SH-SY5Y (cell line): Measurements from ENCODE around the gene CAMTA1.

Experiments used
- GATA2 ChIP-seq: IDR thresholded peaks from 2 replicates; pipeline ENCODE4 v1.6.1; 2011; ENCODE audit warnings: mild to moderate bottlenecking, low read depth, low read length
- GATA3 ChIP-seq: IDR thresholded peaks from 2 replicates; pipeline ENCODE4 v1.6.1; 2011; ENCODE audit warnings: low read depth, mild to moderate bottlenecking, low read length, moderate library complexity

DNA sequence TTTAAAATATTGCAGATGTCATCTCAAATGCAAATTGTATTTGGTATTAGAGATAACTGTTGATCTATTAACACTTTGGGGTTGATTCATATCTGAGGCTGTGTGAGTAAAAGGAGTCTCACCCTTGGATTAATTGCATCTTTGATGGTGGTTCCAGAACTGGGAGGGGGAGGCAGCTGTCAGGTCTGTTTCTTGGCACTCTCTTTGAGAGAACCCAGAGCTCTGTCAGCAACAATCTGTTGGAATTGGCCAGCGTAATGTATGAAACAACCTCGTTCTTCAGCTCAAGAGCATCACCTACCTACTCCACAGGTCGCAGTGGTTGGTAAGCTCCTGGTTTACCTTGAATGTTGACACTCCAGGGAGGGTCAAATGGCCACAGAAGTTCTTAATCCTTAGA is 424.1 kb downstream of the CAMTA1 start:
- no peak for TF ChIP-seq GATA3
- TF ChIP-seq GATA2: peak; percentile 42; the same call in 1 of the 2 replicates
